ENCODE data around the gene TATDN2. TPM values are rescaled to one million over a fixed set of nuclear protein-coding genes. Genes with fewer than 3 reads are reported as not detected.

TATDN2 gene, protein sequence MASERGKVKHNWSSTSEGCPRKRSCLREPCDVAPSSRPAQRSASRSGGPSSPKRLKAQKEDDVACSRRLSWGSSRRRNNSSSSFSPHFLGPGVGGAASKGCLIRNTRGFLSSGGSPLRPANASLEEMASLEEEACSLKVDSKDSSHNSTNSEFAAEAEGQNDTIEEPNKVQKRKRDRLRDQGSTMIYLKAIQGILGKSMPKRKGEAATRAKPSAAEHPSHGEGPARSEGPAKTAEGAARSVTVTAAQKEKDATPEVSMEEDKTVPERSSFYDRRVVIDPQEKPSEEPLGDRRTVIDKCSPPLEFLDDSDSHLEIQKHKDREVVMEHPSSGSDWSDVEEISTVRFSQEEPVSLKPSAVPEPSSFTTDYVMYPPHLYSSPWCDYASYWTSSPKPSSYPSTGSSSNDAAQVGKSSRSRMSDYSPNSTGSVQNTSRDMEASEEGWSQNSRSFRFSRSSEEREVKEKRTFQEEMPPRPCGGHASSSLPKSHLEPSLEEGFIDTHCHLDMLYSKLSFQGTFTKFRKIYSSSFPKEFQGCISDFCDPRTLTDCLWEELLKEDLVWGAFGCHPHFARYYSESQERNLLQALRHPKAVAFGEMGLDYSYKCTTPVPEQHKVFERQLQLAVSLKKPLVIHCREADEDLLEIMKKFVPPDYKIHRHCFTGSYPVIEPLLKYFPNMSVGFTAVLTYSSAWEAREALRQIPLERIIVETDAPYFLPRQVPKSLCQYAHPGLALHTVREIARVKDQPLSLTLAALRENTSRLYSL
- total RNA-seq = 37.8 TPM

- DNase-seq (ENCODE audit: low spot score) = peak; percentile 96
These were observed at the start of gene TATDN2 for GRCh38 chr3:10248184-10248983. TATDN2 (plus strand) TSS chr3:10248459; CDS start chr3:10249201, 742 bp downstream.

GRCh38 chr3:10198761-10199649 lies 49.3 kb upstream of the TATDN2 start:
- DNase-seq (ENCODE audit: low spot score) = peak; percentile 89

- DNase-seq (ENCODE audit: low spot score) = no peak
These were observed 43.3 kb upstream of the TATDN2 start for GRCh38 chr3:10204921-10205320.

DNA sequence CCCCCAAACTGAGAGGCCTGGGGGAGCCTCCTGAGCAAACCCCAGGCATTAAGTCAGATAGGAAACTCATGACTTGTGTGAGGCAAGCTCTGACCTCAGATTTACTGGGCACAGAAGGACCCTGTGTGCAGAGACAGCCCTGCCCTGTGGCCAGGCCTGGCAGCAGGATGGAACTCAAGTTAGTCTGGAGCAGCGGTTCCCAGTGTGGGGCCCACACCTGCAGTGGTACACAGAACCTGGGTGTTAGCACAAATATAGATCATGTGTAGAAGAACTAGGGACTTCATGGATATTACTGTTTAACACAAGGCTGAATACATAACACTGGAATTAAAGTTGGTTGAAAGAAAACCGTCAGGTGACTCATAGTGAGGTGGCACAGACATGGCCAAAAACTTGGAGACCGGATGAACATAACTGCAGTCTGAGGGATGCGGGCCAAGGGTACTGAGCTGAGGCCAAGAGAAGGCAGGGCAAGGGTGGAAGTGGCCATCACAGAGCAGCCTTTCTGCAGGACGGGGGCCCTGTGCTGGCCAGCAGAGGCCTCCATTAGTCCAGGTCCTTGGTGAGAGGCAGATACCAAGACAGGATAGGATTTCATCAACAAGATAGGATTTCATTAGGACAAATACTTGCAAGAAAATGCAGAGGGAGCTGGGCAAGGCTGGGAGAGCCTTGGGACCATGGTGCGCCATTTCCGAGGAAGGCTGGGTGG lies 42.7 kb upstream of the TATDN2 start:
- DNase-seq (ENCODE audit: low spot score) = no peak

DNA sequence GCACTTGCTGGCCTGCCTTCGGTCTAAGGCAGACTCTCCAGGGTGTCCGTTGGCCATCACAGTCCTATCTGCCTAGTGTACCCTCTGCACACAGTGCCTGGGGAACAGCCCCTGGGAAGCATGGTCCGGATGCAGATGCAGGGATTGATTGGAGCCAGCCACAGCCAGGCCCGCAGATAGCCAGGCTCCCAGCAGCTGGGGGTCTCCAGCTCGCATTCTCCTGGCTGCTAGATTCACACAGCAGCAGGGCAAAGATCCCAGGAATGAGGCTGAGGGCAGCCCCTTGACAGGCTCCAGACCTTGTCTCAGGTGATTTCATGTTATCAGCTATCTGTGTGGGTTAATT lies 42.1 kb upstream of the TATDN2 start:
- no peak for DNase-seq (ENCODE audit: low spot score)

DNA sequence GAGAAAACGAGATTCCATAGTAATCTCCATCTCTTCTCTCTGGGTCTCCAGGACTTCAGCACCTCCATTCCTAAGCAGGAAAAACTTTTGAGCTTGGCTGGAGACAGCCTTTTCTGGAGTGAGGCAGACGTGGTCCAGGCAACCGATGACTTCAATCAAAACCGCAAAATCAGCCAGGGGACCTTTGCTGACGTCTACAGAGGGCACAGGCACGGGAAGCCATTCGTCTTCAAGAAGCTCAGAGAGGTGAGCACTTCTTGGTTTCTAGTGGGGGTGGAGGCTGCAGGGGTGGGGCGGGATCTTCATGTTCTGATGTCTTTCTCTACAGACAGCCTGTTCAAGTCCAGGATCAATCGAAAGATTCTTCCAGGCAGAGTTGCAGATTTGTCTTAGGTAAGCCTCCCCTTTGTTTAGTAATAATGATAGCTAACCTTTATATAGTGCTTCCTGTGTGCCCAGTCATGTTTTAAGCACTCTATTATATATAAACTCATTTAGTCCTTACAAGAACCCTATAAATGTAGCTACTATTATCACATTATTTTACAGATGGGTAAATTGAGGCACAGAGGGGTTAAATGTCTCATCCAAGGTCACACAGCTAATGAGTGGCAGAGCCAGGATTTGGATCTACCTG lies 35.0 kb upstream of the TATDN2 start:
- no peak for DNase-seq (ENCODE audit: low spot score)

GRCh38 chr3:10215578-10216368 lies 32.5 kb upstream of the TATDN2 start:
- no peak for DNase-seq (ENCODE audit: low spot score)

DNA sequence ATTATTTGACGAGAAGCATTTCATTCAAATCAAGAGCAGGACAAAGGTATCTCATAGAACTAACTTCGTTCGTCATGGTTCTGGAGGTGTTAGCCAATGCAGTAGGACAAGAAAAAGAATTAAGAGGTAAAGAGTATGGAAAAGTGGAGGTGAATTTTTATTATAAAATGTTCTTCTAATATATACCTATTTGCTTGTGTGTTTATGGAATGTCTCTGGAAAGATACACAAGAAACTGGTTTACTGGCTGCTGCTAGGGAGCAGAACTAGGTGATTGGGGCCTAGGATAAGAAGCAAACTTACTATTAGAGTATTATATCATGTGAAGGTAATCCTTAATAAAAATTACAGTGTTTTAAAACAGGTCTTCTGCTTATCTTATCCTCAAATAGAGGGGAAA lies 30.9 kb upstream of the TATDN2 start:
- DNase-seq (ENCODE audit: low spot score) = no peak

DNA sequence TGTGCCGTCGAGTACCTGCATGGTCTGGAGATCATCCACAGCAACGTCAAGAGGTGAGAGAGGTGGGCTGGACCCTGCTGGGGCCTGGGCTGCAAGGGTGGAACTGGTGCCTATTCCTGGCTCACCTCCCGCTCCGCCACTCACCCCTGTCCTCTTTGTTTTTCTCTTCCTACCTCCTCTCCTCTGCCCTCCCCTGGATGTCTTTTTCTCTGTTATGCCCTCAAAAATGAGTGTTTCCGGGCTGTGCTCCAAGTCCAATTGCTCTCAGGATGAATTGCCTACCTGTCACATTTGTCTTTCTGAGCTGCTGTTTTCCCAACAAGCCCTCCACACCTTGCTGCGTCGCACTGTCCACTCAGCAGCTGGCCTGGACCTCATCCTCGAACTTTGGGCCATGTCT lies 28.5 kb upstream of the TATDN2 start:
- DNase-seq (ENCODE audit: low spot score) = no peak

GRCh38 chr3:10223676-10224639 lies 24.3 kb upstream of the TATDN2 start:
- DNase-seq (ENCODE audit: low spot score) = no peak

GRCh38 chr3:10224794-10225665 lies 23.2 kb upstream of the TATDN2 start:
- DNase-seq (ENCODE audit: low spot score) = peak; percentile 86

DNA sequence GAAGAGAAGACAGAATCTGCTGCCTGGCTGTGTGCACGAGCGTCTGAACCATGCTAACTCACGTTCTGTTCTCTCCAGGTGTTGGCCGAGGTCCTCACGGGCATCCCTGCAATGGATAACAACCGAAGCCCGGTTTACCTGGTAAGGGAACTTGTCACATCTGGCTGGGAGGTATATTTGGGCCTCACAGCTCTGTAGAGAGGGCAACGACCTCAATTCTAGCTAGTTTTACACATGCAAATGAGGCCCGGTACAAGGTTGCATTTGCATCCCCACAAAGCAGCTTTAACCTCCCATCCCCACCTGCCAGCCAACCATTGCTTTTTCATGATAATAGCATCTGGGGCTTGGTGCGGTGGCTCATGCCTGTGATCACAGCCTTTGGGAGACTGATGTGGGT lies 22.0 kb upstream of the TATDN2 start:
- no peak for DNase-seq (ENCODE audit: low spot score)

DNA sequence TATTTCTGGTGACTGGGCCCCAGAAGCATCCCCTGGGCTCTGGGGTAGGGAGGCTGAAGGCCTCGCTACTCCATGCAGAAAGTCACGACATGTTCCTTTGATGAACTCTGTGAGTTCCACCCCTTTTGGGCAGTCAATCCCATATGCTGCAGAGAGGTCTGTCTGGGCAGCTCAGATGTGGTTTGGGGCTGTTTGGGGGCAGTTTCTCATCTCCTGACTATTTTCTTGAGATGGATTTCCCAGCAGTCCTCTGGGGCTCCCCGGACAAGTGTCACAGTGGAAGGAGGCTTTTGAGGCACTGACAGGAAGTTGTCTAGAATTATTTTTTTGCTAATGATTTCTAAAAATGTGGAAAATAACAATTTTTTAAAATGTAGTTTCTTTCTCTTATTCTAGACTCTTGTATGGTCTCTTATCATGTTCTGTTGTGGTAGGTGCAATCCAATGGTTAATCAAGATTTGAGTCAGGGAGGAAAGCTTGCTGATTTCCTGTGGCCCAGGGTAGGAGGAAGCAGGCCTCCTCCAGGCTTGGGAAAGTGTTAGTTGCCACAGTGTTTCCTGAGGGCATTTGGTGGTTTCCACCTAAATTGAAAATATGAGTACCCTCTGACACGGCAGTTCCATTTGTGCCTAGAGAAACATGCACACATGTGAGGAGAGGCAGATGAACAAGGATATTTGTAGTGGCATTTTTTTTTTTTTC lies 19.9 kb upstream of the TATDN2 start:
- DNase-seq (ENCODE audit: low spot score) = no peak

GRCh38 chr3:10229576-10229975 lies 18.7 kb upstream of the TATDN2 start:
- DNase-seq (ENCODE audit: low spot score) = no peak

- no peak for DNase-seq (ENCODE audit: low spot score)
These were observed 16.1 kb upstream of the TATDN2 start for GRCh38 chr3:10232137-10232536.

- no peak for DNase-seq (ENCODE audit: low spot score)
These were observed 14.3 kb upstream of the TATDN2 start for GRCh38 chr3:10233988-10234387.
